GM23248 (cell line): ENCODE results near the gene TMEM184B. TPM values are rescaled to one million over a fixed set of nuclear protein-coding genes. Genes with fewer than 3 reads are reported as not detected.

Experiments used
- DNase-seq: peaks from one replicate; pipeline ENCODE4 v3.0.0-alpha.2; 2015
- H2AFZ ChIP-seq: fragments of 200-600 bp; sonication (generic); 2 replicates; pipeline ENCODE4 v1.6.1; 2016; ENCODE audit warnings: antibody characterized with exemption
- H3F3A ChIP-seq: fragments of 200-600 bp; sonication (generic); 2 replicates; pipeline ENCODE4 v1.6.1; 2016; ENCODE audit warnings: mild to moderate bottlenecking, antibody characterized with exemption, mixed run types; ENCODE audit not compliant: insufficient read depth
- H3K27ac ChIP-seq: fragments of 200-600 bp; sonication (generic); 2 replicates; pipeline ENCODE4 v1.5.1; 2016; ENCODE audit warnings: mild to moderate bottlenecking
- H3K27me3 ChIP-seq: fragments of 200-600 bp; sonication (generic); replicated peaks from 2 replicates; pipeline ENCODE4 v1.6.1; 2016; ENCODE audit warnings: mild to moderate bottlenecking; ENCODE audit not compliant: insufficient read depth
- H3K36me3 ChIP-seq: fragments of 200-600 bp; sonication (generic); 2 replicates; pipeline ENCODE4 v1.6.1; 2016; ENCODE audit warnings: low read depth, mild to moderate bottlenecking
- H3K4me1 ChIP-seq: fragments of 200-600 bp; sonication (generic); 2 replicates; pipeline ENCODE4 v1.6.1; 2016; ENCODE audit warnings: mild to moderate bottlenecking; ENCODE audit not compliant: insufficient read depth
- H3K4me2 ChIP-seq: fragments of 200-600 bp; sonication (generic); one replicate; pipeline ENCODE4 v1.6.1; 2016; ENCODE audit warnings: mild to moderate bottlenecking; ENCODE audit not compliant: unreplicated experiment
- H3K4me3 ChIP-seq: fragments of 200-600 bp; sonication (generic); 2 replicates; pipeline ENCODE4 v1.5.1; 2016; ENCODE audit warnings: mild to moderate bottlenecking
- H3K79me2 ChIP-seq: fragments of 200-600 bp; sonication (generic); 2 replicates; pipeline ENCODE4 v1.6.1; 2016; ENCODE audit warnings: mild to moderate bottlenecking; ENCODE audit not compliant: insufficient read depth
- H3K9ac ChIP-seq: fragments of 200-600 bp; sonication (generic); 2 replicates; pipeline ENCODE4 v1.6.1; 2016; ENCODE audit warnings: mild to moderate bottlenecking
- H3K9me2 ChIP-seq: fragments of 200-600 bp; sonication (generic); 2 replicates; pipeline ENCODE4 v1.6.1; 2016; ENCODE audit warnings: mixed run types, mild to moderate bottlenecking, moderate library complexity; ENCODE audit not compliant: insufficient read depth
- H3K9me3 ChIP-seq: fragments of 200-600 bp; sonication (generic); one replicate; pipeline ENCODE4 v1.6.1; 2017; ENCODE audit warnings: low read depth
- H4K20me1 ChIP-seq: fragments of 200-600 bp; sonication (generic); 2 replicates; pipeline ENCODE4 v1.6.0; 2016; ENCODE audit not compliant: insufficient read depth
- EZH2 ChIP-seq: fragments of 200-600 bp; sonication (generic); IDR thresholded peaks from 2 replicates; pipeline ENCODE4 v1.6.1; 2018; ENCODE audit warnings: antibody characterized with exemption, mild to moderate bottlenecking; ENCODE audit not compliant: insufficient read depth, poor library complexity, severe bottlenecking
- EZH2phosphoT487 ChIP-seq: fragments of 200-600 bp; sonication (generic); IDR thresholded peaks from 2 replicates; pipeline ENCODE4 v1.6.1; 2018; ENCODE audit warnings: antibody characterized with exemption, moderate library complexity, mild to moderate bottlenecking, low read depth; ENCODE audit not compliant: insufficient read depth
- WGBS, 2 experiments: methylation state at CpG; one replicate each; pipeline ENCODE4 v1.1.6; 2015 to 2017; ENCODE audit warnings: low lambda C conversion rate in 2 of 2, low coverage in 1 of 2; ENCODE audit errors: missing lambda C conversion rate in 2 of 2; 5-methylcytosine and 5-hydroxymethylcytosine counted together
- in situ Hi-C: fragments of 300-500 bp; cut with MboI; formaldehyde crosslinking; loops from 2 replicates; pipeline ENCODE4 v1.15.0; 2020
- polyA plus RNA-seq: library from polyadenylated mRNA; unstranded; fragments of >200 nt; fragmentation: Nextera tagmentation; extraction: Ambion mirVana; gene quantifications from 2 replicates; pipeline ENCODE4 v1.2.1, GENCODE V29; 2016
- total RNA-seq: library from RNA; depleted of rRNA; stranded (reverse); fragments of >200 nt; shearing (Covaris generic); gene quantifications from 2 replicates; pipeline ENCODE4 v1.2.3, GENCODE V29; 2014

Gene TMEM184B
- total and polyA plus RNA-seq, 2 experiments from 2014 or later, result 83.7 to 91.0 TPM

DNA sequence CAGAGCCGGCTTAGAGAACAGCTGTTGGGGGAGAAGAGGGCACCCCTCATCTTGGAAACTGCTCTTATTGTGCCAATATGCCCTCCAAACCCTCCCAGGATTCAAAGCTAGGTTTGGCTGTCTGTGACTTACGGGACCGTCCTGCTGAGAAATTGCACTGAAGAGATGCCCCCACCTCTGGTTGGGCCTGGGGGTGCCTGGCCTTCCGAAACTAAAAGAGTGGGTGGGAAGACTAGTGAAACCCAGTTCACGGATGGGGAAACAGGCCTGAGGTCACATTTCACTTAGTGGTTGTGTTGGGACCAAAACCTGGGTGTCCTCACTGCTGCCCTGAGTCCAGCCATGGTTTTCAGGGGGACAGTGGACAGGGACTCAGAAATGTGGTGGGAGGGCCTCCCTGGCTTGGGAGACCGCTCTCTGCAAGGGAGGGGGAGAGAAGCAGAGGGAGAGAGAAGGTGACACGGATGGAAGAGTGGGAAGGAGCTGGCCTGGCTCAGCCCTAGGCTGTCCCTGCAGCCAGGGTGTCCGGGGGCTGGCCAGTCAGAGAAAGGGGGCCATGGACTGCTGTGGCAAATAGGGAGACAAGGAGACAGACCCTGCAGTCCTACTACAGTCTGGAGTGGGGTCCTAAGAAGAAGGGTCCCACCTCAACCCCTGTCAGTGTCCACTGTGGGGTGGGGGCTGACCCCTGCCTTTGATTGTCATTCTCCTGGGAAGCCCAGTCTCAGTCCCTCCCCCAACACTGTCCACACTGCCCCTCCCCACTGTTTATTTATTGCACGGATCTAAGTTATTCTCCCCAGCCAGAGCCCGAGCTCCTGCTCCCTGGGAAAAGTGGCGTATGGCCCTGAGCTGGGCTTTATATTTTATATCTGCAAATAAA lies 57.4 kb downstream of the TMEM184B start:
- Histone ChIP-seq H3K9ac (no peak overlapping the region), H3K36me3 (peaks cover 9% of the 10 kb centered on the region; the same call in 1 of the 2 replicates), H3F3A (peaks cover 24% of the 10 kb centered on the region), H3K79me2 (peaks cover 32% of the 10 kb centered on the region), H4K20me1 (0 out of 2 replicates have a peak, but pooled peaks cover 3% of the 10 kb centered on the region), H3K4me2 (no peak overlapping the region), H3K4me1 (peaks cover 32% of the 10 kb centered on the region), H3K27me3 (no peaks in the 10 kb centered on the region), H3K4me3 (no peak overlapping the region), H2AFZ (no peak overlapping the region), H3K27ac (no peak overlapping the region), H3K9me2 (no peaks in the 10 kb centered on the region), H3K9me3 (no peaks in the 10 kb centered on the region)
- in situ Hi-C loops, result no loop called here
- TF ChIP-seq EZH2phosphoT487 (no peak), EZH2 (no peak)
- DNase-seq, result no peak
- WGBS, 2 experiments, result 92 to 94% methylated on average over 11 of the region's 11 CpGs

- Histone ChIP-seq H3K4me2 (no peak overlapping the region), H4K20me1 (0 out of 2 replicates have a peak, but pooled peaks cover 3% of the 10 kb centered on the region), H3K27me3 (no peaks in the 10 kb centered on the region), H3K27ac (no peak overlapping the region), H3K9me3 (no peaks in the 10 kb centered on the region), H3K36me3 (peaks cover 9% of the 10 kb centered on the region; the same call in 1 of the 2 replicates), H2AFZ (no peak overlapping the region), H3K4me3 (no peak overlapping the region), H3K79me2 (peaks cover 42% of the 10 kb centered on the region), H3F3A (peaks cover 24% of the 10 kb centered on the region), H3K4me1 (peaks cover 26% of the 10 kb centered on the region), H3K9me2 (no peaks in the 10 kb centered on the region), H3K9ac (0 out of 2 replicates have a peak overlapping the region, but pooled peaks have one; percentile 9)
- DNase-seq, result peak; percentile 81
- in situ Hi-C loops, result no loop called here
- TF ChIP-seq EZH2phosphoT487 (no peak), EZH2 (no peak)
- 25 to 27% methylated on average over 51 to 74 of the region's 81 CpGs for WGBS, 2 experiments
Observed at GRCh38 chr22:38214302-38215056, 58.3 kb downstream of the TMEM184B start.

DNA sequence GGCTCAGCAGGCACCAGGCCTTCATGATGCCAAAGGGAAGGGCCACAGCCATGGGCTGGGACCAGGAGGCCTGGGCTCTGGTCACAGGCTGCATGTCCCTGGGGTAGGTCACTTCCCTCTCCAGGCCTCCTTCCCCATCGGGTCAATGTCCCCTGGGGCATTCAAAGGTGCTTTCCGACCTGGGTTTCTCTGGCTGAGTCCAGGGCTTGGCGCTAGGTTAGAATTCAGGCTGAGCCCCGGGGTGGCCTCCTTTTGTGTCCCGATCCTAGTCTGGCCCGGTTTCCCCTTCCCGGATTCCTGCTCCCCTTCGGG lies 58.9 kb downstream of the TMEM184B start:
- Histone ChIP-seq H3K27ac (no peak overlapping the region), H2AFZ (no peak overlapping the region), H3K4me1 (peaks cover 20% of the 10 kb centered on the region), H3K36me3 (peaks cover 9% of the 10 kb centered on the region; the same call in 1 of the 2 replicates), H3K9ac (0 out of 2 replicates have a peak overlapping the region, but pooled peaks have one; percentile 9), H3K79me2 (peaks cover 47% of the 10 kb centered on the region), H3K9me3 (no peaks in the 10 kb centered on the region), H3K4me2 (no peak overlapping the region), H3K9me2 (no peaks in the 10 kb centered on the region), H4K20me1 (0 out of 2 replicates have a peak, but pooled peaks cover 3% of the 10 kb centered on the region), H3F3A (peaks cover 20% of the 10 kb centered on the region), H3K27me3 (no peaks in the 10 kb centered on the region), H3K4me3 (no peak overlapping the region)
- DNase-seq, result no peak
- in situ Hi-C loops, result no loop called here
- no peak for TF ChIP-seq EZH2phosphoT487
- TF ChIP-seq EZH2, result no peak
- WGBS, 2 experiments, result 34 to 55% methylated on average over 8 of the region's 8 CpGs

GRCh38 chr22:38213319-38213989 lies 59.4 kb downstream of the TMEM184B start:
- Histone ChIP-seq H3K9ac (no peak overlapping the region), H2AFZ (no peak overlapping the region), H3K36me3 (peaks cover 9% of the 10 kb centered on the region; the same call in 1 of the 2 replicates), H3K4me2 (no peak overlapping the region), H3K27me3 (no peaks in the 10 kb centered on the region), H3K4me1 (peaks cover 17% of the 10 kb centered on the region), H3K9me2 (no peaks in the 10 kb centered on the region), H3K79me2 (peaks cover 52% of the 10 kb centered on the region), H3K27ac (no peak overlapping the region), H3K9me3 (no peaks in the 10 kb centered on the region), H4K20me1 (0 out of 2 replicates have a peak, but pooled peaks cover 5% of the 10 kb centered on the region), H3K4me3 (no peak overlapping the region), H3F3A (peaks cover 20% of the 10 kb centered on the region)
- in situ Hi-C loops, result no loop called here
- 94 to 96% methylated on average over 6 of the region's 6 CpGs for WGBS, 2 experiments
- DNase-seq, result no peak
- TF ChIP-seq EZH2 (no peak), EZH2phosphoT487 (no peak)
